HG03575 (cell line): ENCODE data around the gene TMEM234.

Experiments used
- ATAC-seq: cut with Tn5 transposase; IDR thresholded peaks from one replicate; pipeline ENCODE4 v1.9.1; 2021; ENCODE audit not compliant: unreplicated experiment, insufficient number of reproducible peaks, low FRiP score; ENCODE audit errors: extremely low read depth

TMEM234 gene

GRCh38 chr1:32184650-32185049 is 37.5 kb downstream of the TMEM234 start:
- no peak for ATAC-seq

DNA sequence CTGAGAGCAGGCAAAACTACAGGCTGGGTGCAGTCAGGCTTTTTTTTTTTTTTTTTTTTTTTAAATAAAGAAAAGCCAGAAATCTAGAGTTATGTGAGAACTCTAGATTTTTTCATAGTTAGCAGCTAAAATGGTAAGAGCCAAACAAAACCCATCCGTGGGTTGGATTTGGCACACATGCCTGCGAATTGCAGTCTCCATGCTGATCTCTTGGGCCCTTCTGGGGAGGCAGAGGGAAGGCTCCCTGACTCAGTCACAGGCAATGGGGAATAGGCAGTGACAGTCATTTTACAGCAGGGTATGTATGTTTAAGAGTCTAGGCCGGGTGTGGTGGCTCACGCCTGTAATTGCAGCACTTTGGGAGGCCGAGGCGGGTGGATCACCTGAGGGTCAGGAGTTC is 40.1 kb downstream of the TMEM234 start:
- no peak for ATAC-seq

DNA sequence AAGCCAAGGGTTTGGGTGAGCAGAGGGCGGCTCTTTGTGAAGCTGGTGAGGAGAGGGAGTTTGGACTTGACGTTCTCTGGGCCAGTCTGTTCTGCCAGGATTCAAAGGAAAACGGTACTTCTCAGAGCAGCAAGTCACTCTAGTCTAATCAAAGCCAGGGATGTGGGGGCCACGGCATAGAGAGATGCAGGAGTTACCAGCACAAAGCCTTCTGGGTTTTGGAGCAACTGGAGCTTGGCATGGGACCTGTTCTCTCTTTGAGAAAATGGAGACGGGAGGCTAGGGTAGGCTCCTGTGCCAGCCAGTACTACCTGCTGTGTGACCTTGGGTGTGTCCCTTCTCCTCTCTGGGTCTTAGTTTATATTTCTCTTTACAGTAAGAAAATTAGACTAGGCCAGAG is 40.6 kb downstream of the TMEM234 start:
- ATAC-seq = no peak

GRCh38 chr1:32181065-32181464 is 41.1 kb downstream of the TMEM234 start:
- ATAC-seq = no peak

DNA sequence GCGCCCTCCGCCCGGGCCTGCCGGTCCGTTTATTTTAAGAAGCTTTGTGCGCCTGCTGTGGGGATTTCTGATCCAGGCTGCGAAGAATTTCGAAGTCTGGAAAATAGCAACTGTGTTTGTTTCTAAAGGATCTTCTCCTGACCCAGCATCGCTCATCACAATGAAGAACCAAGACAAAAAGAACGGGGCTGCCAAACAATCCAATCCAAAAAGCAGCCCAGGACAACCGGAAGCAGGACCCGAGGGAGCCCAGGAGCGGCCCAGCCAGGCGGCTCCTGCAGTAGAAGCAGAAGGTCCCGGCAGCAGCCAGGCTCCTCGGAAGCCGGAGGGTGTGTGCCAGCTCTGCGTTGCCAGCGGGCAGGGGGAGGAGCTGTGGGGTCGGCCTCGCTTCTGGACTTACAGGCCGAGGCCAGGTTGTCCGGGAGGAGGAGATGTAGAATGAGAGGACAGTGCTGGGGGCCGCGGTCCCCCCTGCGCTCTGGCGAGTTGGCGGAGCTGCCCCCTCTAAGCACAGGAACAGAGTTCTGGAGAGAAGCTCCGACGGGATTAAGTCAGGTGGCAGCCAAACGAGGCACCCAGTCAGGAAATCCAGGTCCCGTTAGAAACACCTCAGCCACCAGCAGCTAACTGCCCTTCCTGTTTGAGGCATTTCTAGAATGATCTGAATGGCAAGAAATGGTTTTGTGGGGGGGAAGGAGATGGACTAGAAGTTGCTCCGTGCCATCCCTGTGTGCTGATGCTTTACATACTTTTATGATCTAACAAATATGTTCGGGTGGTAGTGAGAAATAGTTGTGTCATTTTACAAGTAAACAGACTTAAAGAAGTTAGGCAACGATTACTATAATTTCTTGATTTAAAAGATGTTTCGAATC is 41.7 kb downstream of the TMEM234 start:
- ATAC-seq = no peak

GRCh38 chr1:32179443-32180185 is 42.5 kb downstream of the TMEM234 start, which contains the start of gene TXLNA:
TXLNA (plus strand) TSS chr1:32179675; CDS start chr1:32180346, 671 bp downstream.
- ATAC-seq = no peak

DNA sequence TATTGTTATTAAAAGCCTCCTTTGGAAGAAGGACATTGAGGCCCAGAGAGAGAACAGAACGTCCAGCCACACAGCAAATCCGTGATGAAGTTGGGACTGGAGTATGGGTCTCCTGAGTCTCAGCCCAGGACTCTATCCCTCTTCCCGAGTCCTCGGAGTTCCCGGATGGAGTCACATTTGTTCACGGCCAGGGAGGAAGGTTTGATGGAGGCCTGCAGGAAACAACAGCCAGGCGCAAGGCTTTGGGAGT is 43.0 kb downstream of the TMEM234 start:
- no peak for ATAC-seq

- no peak for ATAC-seq
Observed at GRCh38 chr1:32178380-32179192, 43.6 kb downstream of the TMEM234 start.

- no peak for ATAC-seq
Observed at GRCh38 chr1:32172621-32173245, 49.4 kb downstream of the TMEM234 start.

DNA sequence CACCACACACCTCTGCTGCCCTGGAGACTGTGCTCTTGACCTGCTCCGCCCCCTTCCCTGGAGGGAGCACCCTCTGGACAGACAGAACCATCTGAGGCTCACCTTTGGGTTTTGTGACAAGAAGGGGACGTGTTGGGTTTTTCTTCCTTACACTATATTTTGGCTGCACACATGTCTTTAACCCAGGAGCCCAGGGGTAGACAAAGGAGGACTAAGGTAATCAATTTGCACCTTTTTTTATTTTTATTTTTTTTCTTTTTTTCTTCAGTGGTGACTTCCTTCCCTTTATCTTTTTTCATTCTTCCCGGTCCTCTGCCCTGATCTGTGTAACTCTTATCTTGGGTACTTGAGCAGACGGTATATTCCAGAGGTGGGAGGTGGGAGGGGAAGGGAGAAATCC is 51.2 kb downstream of the TMEM234 start:
- no peak for ATAC-seq
